ENCODE results near the gene PLN.

GRCh38 chr6:118522422-118522821 lies 25.7 kb upstream of the PLN start:
- TF ChIP-seq ESRRA (CRISPR knock-in tag; IDR thresholded peaks at IDR 0.05; ENCODE audit: borderline replicate concordance) (no peak), NFYB (CRISPR knock-in tag; conservative IDR thresholded peaks at IDR 0.05; ENCODE audit: low read depth) (no peak), CTCF (IDR thresholded peaks at IDR 0.05) (no peak), MAX (CRISPR knock-in tag; IDR thresholded peaks at IDR 0.05) (no peak), RELA (CRISPR knock-in tag; IDR thresholded peaks at IDR 0.05; ENCODE audit: borderline replicate concordance) (no peak), NFE2L1 (CRISPR knock-in tag; IDR thresholded peaks at IDR 0.05) (no peak), ZNF423 (CRISPR knock-in tag; IDR thresholded peaks at IDR 0.05) (no peak), TCF7 (CRISPR knock-in tag; IDR thresholded peaks at IDR 0.05; ENCODE audit: low read depth) (no peak), ATF2 (CRISPR knock-in tag; IDR thresholded peaks at IDR 0.05; ENCODE audit: borderline replicate concordance, low read depth) (no peak), IRF2 (CRISPR knock-in tag; IDR thresholded peaks at IDR 0.05; ENCODE audit: borderline replicate concordance, low read depth) (no peak), PREB (CRISPR knock-in tag; IDR thresholded peaks at IDR 0.05; ENCODE audit: borderline replicate concordance) (no peak)

All from WTC11 (cell line).